Mucosa of stomach (tissue), 1 donor: Measurements from ENCODE around the gene ACSF2.

Experiments
- H3K27me3 ChIP-seq: one replicate; pipeline ENCODE4 v1.7.0; 2013; ENCODE audit warnings: mild to moderate bottlenecking, low read length; ENCODE audit not compliant: control insufficient read depth, insufficient read depth
- H3K36me3 ChIP-seq: one replicate; pipeline ENCODE4 v1.7.0; 2013; ENCODE audit warnings: low read length; ENCODE audit not compliant: control insufficient read depth, insufficient read depth
- H3K4me1 ChIP-seq: one replicate; pipeline ENCODE4 v1.7.0; 2013; ENCODE audit warnings: mild to moderate bottlenecking, low read length; ENCODE audit not compliant: control insufficient read depth, insufficient read depth
- H3K4me3 ChIP-seq: one replicate; pipeline ENCODE4 v1.7.0; 2013; ENCODE audit warnings: low read length
- H3K9ac ChIP-seq: one replicate; pipeline ENCODE4 v1.7.0; 2013; ENCODE audit warnings: mild to moderate bottlenecking, low read length, moderate library complexity
- H3K9me3 ChIP-seq: one replicate; pipeline ENCODE4 v1.7.0; 2013; ENCODE audit warnings: mild to moderate bottlenecking, low read length, moderate library complexity; ENCODE audit not compliant: control insufficient read depth
- donor health status: Pancreatic carcinoma.

ACSF2 gene

GRCh38 chr17:50520483-50520882, 94.5 kb downstream of the ACSF2 start:
- H3K4me1 ChIP-seq, result peaks cover 7% of the 10 kb centered on the region
- no peaks in the 10 kb centered on the region for H3K9me3 ChIP-seq
- H3K4me3 ChIP-seq, result no peak overlapping the region
- no peaks in the 10 kb centered on the region for H3K27me3 ChIP-seq
- no peaks in the 10 kb centered on the region for H3K36me3 ChIP-seq
- no peak overlapping the region for H3K9ac ChIP-seq

- no peaks in the 10 kb centered on the region for H3K27me3 ChIP-seq
- no peaks in the 10 kb centered on the region for H3K9me3 ChIP-seq
- no peak overlapping the region for H3K4me3 ChIP-seq
- no peak overlapping the region for H3K9ac ChIP-seq
- H3K36me3 ChIP-seq, result no peaks in the 10 kb centered on the region
- peaks cover 7% of the 10 kb centered on the region for H3K4me1 ChIP-seq
These were observed 95.5 kb downstream of the ACSF2 start for GRCh38 chr17:50521514-50521913.

- peaks cover 7% of the 10 kb centered on the region for H3K4me1 ChIP-seq
- H3K36me3 ChIP-seq, result no peaks in the 10 kb centered on the region
- H3K27me3 ChIP-seq, result no peaks in the 10 kb centered on the region
- no peak overlapping the region for H3K4me3 ChIP-seq
- H3K9ac ChIP-seq, result no peak overlapping the region
- no peaks in the 10 kb centered on the region for H3K9me3 ChIP-seq
These were observed 96.7 kb downstream of the ACSF2 start for GRCh38 chr17:50522766-50523165.

- Histone ChIP-seq H3K4me1 (peaks cover 7% of the 10 kb centered on the region), H3K9ac (no peak overlapping the region), H3K36me3 (no peaks in the 10 kb centered on the region), H3K4me3 (no peak overlapping the region), H3K9me3 (no peaks in the 10 kb centered on the region), H3K27me3 (no peaks in the 10 kb centered on the region)
These were observed 97.2 kb downstream of the ACSF2 start for GRCh38 chr17:50523208-50523607.
